SIG-M5 treated with dmso at 0.1 percent for 504 hours (cell line): Measurements from ENCODE around the gene GRK5.

Source experiments
- DNase-seq: peaks from one replicate; lab custom pipeline; 2025; ENCODE audit not compliant: unreplicated experiment; lab: John Stamatoyannopoulos, UW

Gene GRK5

DNA sequence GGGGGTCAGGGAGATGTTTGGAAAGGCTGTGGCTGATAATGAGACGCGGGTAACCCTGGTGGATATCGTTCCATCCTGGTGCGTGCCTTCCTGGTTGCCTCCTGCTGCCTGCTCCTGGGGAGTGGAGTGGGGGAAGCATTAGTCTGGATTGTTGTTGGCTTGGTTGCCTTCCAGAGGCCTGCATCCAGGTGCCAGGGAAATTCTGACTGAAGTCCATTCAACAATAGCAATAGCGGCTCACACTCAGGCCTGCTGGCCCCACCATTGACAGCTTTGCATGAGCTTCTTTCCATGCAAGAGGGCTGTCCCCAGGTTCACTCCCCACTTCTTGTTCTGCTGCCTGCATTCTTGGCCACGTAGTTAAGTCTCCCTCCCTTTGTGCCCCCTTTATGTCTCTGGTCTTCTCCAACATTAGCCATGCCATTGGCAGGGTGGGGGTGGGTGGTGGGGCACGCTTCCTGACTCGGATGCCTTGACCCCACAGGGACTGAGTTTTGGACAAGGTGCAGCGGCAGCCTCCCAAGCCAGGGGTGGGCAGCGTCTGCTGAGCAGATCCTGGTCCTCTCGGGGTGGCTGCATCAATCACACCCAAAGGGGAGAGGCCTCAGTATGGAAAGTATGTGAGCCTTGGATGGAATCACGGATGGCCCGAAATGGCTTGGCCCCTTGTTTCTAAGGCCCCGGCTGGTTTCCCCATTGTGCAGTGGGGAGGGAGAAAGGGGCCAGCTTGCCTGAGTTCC is 150.2 kb downstream of the GRK5 start:
- no peak for DNase-seq

DNA sequence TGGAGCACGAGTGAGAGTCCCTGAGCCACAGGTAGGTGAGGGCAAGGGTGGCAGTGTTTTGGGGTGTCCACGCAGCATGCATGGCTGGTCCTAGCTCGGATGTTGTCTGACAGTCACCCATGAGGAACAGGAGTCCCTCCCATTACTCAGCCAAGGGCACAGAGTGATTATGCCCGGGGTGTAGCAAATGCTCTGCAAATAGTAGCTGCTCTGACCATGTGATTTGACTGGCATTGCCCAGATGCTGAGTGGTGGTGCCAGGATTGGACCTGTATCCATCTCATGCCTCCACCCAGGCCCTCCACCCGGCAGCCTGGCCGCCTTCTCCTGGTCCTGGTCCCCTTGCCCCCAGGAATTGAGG is 150.8 kb downstream of the GRK5 start:
- no peak for DNase-seq

DNA sequence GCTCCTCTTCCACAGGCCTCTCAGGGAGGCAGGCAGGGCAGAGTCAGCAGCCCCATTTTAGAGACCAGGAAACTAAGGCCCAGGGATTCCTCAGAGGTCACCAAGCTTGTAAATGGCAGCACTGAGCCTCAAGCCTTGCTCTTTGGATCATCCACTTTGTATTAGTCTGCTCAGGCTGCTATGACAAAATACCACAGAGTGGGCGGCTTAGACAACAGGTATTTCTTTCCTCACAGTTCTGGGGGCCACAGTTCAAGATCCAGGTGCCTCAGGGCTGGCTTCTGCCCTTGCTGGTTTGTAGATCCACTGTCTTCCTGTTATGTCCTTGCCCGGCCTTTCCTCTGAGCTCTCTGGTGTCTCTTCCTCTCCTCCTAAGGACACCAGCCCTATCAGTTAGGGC is 151.2 kb downstream of the GRK5 start:
- DNase-seq, result no peak

DNA sequence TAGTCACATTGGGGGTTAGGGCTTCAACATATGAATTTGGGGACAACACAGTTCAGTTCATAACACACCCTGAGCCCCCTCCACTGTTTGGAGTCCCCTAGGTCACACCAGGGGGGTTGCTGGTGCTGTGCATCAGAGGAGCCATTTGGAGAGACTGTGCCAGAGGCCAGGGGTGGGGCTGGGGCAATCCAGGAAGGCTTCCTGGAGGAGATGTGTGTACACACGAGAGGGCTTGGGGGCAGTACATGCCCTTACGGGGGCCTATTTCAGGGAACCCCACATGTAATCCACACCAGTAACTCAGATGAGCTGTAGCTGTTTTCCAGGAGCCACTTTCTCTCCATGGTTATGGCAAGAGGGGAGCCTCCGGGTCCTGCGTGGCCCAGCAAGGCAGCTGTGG is 151.7 kb downstream of the GRK5 start:
- no peak for DNase-seq

DNA sequence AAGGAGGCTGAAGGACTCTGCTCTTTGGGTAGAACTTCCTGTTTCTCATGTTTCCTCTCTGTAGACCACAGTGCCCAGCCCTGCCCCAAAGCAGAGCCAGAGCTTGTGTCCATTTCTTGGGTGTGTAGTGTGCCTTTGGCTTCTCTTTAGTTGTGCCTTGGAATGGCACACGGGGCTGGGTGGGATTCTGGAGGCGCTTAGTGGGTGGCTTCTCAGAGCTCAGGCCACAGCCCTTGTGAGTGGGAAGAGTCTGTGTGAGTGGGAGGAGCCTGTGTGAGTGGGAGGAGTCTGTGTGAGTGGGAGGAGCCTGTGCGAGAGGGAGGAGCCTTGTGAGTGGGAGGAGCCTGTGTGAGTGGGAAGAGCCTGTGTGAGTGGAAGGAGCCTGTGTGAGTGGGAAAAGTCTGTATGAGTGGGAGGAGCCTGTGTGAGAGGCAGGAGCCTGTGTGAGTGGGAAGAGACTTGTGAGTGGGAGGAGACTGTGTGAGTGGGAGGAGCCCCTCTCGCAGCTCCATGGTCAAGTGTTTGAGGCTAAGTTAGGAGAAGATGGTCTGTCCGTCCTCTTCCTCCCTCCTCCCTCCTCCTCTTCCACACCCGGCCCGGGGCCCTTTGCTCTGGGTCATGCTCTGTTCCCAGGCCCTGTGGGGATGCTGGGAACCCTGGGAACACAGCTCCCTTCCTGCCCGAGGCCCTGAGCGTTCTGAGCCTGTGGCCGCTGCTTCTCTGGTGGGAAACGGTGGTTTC is 153.0 kb downstream of the GRK5 start:
- DNase-seq, result no peak

DNA sequence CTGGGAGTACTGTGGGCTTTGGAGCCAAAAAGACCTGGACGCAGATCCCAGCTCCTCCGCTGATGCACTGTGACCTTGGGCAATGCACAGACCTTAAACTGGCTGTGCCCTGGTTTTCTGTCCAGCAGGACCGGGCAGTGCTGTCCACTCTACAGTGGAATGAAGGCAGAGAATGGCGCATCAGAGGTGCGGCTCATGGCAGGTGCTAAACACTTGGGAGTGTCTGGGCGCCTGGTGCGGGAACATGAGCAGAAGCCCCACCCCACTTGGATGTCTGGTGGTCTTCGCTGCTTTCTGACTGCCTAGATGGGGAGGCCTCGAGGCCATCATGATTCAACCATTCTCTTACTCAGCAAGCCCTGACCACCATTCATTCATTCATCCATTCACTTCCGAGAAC is 153.7 kb downstream of the GRK5 start:
- no peak for DNase-seq

DNA sequence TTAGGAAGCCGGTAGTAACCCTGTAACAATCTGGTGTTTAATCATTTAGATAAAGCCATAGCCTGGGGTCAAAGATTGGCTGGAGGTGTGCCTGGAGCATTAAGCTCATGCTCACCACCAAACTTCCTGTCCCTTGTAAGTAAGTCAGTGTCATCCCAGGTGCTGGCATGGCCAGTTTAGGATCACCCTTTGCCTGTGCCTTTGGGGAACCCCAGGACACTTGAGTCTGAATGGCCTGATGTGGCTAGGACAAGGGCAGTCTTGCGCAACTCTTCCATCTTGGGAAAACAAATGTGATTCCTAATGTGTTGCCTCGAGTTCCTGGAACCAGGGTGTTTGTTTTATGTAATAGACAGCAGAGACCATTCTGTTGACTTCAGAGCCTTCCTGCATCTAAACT is 154.8 kb downstream of the GRK5 start:
- DNase-seq, result no peak

DNA sequence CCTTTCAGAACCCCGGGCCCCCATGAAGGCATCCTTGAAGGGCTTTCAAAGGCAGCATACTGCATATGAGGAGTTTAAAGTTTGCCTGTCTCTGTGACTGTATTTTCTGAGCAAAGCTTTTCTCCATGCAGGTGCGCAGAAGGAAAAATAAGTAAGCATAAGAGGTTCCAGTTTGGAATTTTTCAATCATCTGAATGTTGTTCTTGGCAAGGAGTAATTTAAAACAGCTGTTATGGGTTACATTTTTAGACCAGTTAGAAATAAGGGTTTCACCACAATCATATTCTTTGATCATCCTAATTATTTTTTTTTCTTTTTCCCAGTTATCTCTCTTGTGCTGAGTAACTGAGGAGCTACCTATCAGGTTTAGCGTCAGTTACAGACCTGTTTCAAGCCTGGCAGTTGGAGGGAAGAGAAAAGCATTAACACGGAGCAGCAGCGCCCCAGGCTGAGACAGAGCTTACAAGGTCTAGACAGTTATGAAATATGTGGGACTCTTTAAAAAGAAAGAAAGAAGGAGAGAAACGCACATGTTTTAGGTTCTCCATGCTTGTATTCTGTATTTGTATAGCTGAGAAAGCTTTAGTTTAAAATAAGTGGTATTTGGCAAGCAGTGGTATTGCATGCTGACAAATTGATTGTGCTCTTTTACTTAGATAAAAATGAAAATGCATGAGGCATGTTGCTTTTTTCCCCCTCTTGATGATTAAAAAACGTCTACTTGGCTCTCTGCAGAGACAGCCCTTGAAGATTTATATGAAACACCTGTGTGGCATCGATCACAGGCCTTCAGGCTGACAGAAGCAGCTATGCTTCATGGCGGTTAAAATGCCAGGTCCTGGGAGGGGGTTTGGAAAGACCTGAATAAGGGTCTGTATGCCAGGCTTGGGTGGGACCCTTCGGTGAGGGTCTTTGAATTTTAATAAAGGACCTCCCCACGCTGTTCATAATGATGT is 157.6 kb downstream of the GRK5 start:
- no peak for DNase-seq

DNA sequence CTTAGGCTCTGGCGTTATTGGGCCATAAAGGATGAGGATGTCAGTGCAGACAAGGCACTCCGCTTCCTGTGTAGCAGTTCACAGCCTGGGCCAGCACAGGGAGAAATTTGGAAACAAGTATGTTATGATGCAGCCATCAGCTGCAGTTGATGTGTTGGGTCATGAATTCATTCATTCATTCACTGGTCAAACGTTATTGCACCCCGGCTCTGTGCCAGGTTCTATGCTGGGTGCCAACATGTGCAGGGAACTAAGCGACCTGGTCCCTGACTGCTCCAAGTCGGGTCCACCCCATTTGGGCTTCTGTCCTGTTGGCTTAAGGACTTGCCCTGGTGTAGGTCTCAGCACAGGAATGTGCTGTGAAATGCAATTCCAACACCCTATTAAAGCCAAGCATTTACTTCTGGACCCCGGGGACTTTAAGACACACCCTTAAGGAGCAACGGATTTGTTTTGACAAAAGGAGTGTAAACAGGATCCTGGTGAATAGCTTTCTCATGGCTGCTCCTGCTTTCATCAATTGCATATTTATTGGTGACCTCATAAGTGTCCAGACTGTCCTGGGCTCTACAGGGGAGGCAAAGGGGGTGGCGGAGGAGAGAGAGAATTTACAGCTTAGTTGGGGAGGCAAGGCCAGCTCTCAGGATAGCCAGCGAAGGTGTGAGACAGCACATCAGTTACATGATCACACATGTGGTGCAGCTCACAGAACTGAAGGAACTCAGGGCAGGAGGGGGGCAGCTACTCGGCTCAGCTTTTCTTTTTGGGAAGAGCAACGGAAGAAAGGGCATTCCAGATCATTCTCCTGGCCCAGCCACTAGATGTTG is 158.6 kb downstream of the GRK5 start:
- no peak for DNase-seq

DNA sequence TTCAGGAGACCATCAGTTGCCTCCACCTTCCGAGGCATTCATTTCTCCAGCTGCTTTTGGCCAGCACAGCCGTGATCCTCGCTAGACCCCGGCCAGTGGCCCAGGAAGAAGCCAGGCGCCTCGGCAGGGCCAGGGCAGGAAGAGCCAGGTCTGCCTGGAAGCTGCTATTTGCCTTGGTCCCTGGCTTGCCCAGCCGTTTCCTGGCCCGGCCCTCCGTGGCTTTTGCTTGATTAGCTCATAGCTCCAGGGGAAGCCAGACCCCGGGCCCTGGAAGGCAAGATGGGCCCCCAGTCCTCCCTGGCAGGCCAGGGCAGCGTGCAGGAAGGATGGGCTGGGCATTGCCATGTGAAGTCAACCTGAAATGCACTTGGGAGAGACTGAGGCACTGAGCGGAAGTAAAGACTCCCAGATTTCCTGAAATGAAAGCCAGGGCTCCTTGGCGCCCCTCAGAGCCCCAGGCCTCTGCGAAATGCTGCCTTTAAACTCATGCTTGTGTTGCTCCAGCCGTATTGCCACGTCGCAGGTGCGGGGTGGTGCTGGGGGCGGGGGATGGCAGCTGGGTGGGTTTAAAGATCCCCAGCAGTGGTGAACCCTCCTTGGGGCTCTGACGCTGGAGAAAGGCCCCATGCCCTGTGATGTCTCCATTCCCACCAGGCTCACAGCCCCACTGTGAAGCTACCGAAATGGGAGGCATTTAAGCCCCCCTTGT is 160.6 kb downstream of the GRK5 start:
- DNase-seq, result no peak

DNA sequence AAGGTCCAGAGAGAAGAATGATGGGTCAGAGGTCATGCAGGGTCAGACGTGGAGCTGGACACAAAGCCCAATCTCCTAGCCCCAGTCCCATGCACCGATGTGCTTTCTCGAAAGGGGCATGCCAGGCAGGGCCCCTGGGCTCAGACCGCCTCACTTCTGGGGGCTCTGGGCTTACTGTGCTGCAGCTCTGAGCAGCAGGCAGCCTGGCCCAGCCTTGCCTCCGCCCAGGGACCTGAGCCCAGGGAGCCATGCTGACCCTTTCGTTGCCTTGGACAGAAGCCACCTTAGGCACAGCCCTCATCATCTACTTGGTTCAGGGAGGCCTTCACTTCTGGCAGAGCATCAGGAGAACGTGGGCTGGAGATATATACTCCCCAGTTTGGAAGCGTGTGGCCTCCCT is 161.2 kb downstream of the GRK5 start:
- DNase-seq, result no peak

DNA sequence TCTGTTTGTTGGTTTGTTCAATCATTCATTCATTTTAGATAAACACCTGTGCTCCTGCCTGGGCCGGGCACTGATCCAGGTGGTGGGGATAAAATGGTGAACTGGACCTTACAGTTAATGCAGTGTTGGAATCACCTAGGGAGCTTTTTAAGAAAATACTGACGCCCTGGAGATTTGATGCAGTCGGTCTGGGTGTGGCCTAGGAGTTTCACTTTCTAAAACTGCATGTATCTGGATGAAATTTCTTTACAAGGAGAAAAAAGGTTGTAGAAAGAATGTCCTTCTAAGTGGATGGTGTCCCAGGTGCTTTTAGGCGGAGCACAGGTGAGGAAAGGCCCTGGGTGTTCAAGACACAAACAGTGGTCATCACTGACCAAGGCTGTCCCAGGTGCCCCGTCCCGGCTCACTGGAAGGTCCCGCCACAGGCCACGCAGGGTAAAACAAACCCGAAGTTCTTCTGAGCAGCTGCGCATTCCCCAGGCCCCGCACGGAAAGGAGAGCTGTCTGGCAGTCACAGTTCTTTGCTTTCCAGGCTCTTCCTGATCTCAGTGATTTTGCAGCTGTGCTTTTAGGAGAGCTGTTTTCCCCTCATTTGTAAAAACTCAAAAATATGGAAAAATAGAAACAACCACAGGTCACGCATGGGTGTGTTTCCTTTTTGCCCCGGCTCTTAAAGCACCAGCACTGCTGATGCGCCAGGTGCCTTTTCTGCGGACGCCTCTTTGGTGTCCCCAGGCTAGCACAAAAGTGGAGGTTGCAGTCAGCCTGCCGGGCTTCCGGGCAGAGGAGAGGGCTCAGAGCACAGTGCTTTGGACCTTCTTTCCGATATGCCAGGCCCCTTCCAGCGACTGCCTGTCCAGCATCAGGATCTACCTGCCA is 161.9 kb downstream of the GRK5 start:
- DNase-seq, result no peak

DNA sequence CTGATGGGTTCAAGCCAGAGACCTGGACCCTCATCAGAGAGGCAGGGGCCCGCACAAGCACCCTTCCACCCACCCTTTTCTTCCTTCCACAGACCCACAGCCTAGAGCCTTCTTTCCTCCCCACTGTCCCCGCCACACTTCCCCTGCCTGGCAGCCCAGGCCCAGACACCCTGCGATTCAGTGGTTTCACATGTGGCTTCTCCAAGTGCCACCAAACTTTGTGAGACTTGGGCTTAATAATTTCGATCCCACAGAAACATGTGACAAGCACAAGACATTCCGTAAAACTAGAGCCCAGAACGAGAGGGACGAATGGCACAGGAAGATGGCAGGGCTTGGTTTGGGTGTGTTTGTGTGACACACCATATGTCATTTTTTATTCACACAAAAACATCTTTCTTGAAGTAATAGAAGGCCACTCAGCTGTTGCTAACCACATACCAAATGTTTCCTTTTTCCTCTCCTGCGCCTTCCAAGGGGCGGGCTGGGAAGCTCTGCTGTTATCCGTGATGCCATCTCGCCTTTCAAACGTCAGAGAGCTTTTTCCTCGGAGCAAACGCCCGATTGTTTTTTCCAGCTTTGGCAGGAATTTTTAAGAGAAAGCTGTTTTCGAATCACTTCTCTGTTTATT is 162.9 kb downstream of the GRK5 start:
- DNase-seq, result no peak

DNA sequence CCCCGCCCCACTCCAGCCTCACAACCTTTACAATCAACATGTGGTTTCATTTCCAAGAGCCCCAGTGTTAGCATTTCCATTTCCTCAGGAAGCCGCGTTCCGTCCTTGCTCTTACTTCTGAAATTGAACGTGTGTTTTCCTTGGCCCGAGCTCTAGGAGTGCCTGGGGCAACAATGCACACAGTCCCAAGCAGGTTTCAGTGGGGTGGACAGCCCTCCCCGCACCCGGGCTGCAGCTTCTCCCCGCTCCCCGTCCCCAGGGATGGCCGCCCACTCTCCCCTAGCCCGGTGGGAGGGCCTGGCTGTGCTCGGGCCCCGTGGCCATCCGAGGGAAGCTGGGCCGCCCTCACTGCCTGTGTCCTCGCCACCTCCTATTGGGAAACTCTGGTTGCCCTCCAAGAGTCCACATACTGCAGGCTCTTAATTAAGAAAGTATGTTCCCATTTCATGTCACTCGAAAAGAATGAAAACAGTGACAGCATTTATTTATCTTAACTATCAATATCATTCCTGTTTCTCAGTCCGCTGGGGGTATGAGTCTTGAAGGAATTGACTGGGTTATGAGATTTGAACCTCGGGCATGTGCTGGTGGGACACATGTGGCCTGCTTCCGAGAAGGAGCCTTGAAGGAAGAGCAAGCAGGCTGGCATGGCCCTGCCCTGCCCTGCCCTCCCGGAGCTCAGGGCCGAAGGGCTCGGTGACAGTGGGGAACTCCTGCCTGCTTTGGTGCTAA is 163.8 kb downstream of the GRK5 start:
- no peak for DNase-seq

DNA sequence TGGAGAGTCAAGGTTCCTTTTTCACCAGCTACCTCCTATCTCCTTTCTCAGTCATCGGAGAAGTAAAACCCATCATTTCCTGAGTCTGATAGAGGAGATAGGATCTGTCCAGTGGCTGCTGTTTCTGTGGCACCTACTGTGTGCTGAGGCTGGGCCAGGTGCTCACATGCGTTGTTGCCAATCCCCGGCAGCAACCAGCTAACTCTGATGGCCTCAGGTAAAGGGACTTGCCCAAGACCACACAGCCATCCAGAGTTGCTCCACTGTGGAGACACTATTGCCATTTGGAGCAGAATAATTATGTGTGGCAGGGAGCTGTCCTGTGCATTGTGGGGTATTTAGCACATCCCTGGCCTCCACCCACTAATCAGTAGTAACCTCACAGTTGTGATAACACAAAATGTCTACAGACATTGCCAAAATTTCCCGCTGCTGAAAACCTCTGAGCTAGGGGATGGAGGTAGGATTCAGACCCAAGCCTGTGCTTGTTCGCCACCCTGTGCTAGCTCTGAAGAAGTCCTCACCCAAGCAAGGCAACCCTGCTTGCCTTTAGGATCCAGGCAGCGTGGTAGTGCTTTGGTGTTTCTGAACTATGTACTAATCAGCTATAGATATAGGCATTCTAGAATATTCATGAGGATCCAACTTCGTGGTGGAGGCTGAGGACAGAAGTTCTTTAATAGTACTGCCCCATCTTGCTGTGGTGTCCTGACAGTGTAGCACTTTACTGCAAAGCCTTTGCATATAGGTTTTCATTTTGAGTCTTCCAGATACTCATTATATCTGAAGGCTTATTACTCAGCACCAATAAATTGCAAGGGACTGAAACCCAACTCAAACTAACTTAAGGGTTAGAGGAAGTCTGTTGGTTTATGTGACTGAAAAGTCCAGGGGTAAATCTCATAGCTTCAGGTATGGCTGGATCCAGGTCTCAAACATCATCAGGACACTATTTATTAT is 164.6 kb downstream of the GRK5 start:
- DNase-seq, result no peak

DNA sequence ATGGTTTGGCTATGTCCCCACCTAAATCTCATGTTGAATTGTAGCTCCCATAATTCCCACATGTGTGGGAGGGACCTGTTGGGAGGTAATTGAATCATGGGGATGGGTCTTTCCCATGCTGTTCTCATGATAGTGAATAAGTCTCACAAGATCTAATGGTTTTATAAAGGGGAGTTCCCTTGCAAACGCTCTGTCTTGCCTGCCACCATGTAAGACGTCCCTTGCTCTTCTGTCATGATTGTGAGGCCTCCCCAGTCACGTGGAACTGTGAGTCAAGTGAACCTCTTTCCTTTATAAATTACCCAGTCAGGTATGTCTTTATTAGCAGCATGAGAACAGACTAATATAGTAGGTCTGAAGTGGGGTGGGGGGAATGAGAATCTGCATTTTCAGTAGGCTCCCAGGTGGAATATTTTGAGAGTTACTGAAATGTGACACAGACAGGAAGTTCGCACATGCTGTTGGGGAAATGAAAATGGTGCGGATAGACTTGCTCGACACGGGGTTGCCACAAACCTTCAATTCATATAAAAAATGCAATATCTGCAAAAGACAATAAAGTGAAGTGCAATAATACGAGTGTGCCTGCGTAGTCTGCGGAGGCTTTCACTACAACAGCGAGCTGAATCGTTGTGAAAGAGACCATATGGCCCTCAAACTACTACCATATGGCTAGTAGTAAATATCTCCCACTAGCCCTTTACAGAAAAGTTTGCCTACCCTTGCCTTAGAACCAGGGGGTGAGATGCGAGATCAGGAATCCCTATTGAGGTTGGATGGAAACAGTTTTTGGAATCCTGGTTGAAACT is 166.1 kb downstream of the GRK5 start:
- DNase-seq, result no peak
